DMS114 treated with DMSO at 0.1 percent for 48 hours (cell line): Measurements from ENCODE around the gene CASTOR2.
"Not testable (repeated sequence)": the region's sequence is repeated elsewhere in the genome, so short reads cannot be mapped to it uniquely, and the experiment has no call there.

ENCODE experiments used
- DNase-seq: peaks from one replicate; lab custom pipeline; 2025; ENCODE audit not compliant: unreplicated experiment; lab: John Stamatoyannopoulos, UW

The CASTOR2 gene

GRCh38 chr7:74994869-74995543, 30.5 kb downstream of the CASTOR2 start:
- DNase-seq: not testable (repeated sequence)

GRCh38 chr7:74996361-74996760, 31.9 kb downstream of the CASTOR2 start:
- DNase-seq: not testable (repeated sequence)

- not testable (repeated sequence) for DNase-seq
Measured at GRCh38 chr7:74997811-74998210, 33.3 kb downstream of the CASTOR2 start.

- not testable (repeated sequence) for DNase-seq
Measured at GRCh38 chr7:75001356-75001755, 36.9 kb downstream of the CASTOR2 start.

- DNase-seq: no peak
Measured at GRCh38 chr7:75010036-75010435, 45.5 kb downstream of the CASTOR2 start.

GRCh38 chr7:75017832-75018231, 53.3 kb downstream of the CASTOR2 start:
- no peak for DNase-seq

GRCh38 chr7:75018570-75019364, 54.3 kb downstream of the CASTOR2 start:
- no peak for DNase-seq

GRCh38 chr7:75019800-75020199, 55.3 kb downstream of the CASTOR2 start:
- no peak for DNase-seq

- DNase-seq: no peak
Measured at GRCh38 chr7:75024922-75025321, 60.4 kb downstream of the CASTOR2 start.

- DNase-seq: no peak
Measured at GRCh38 chr7:75028299-75028698, 63.8 kb downstream of the CASTOR2 start.

- DNase-seq: no peak
Measured at GRCh38 chr7:75033064-75033463, 68.6 kb downstream of the CASTOR2 start.

- no peak for DNase-seq
Measured at GRCh38 chr7:75033826-75034225, 69.3 kb downstream of the CASTOR2 start.

GRCh38 chr7:75038508-75038907, 74.0 kb downstream of the CASTOR2 start:
- DNase-seq: no peak

- DNase-seq: no peak
Measured at GRCh38 chr7:75039166-75039565, 74.7 kb downstream of the CASTOR2 start.

- DNase-seq: no peak
Measured at GRCh38 chr7:75039709-75040108, 75.2 kb downstream of the CASTOR2 start.

- no peak for DNase-seq
Measured at GRCh38 chr7:75040512-75040911, 76.0 kb downstream of the CASTOR2 start.

GRCh38 chr7:75042286-75042685, 77.8 kb downstream of the CASTOR2 start:
- no peak for DNase-seq

GRCh38 chr7:75042831-75043703, 78.6 kb downstream of the CASTOR2 start:
- DNase-seq: no peak

GRCh38 chr7:75045881-75046280, 81.4 kb downstream of the CASTOR2 start:
- DNase-seq: no peak

- no peak for DNase-seq
Measured at GRCh38 chr7:75048435-75049379, 84.2 kb downstream of the CASTOR2 start.
